ENCODE data around the gene TYSND1.

TYSND1 gene

GRCh38 chr10:70146489-70147258, at the start of gene TYSND1:
TSS of gene TYSND1 (minus strand) at chr10:70146700. CDS start at chr10:70146586, 114 bp downstream.
- peak within 1 kb of the TSS; percentile 77 to 95 for H3K9ac ChIP-seq (ENCODE audit: low read depth in 1 of 2, low read length in 2 of 2)
- H3K36me3 ChIP-seq (ENCODE audit: control insufficient read depth in 1 of 2, insufficient read depth in 2 of 2, low read length in 2 of 2): peaks cover 9 to 27% of the 10 kb centered on the region in 2 donors
- peaks cover 23 to 25% of the 10 kb centered on the region in 2 donors for H3K4me1 ChIP-seq (ENCODE audit: control insufficient read depth in 1 of 2, insufficient read depth in 2 of 2, low read length in 2 of 2)
- H3K9me3 ChIP-seq (ENCODE audit: control insufficient read depth in 1 of 2, low read length in 2 of 2): no peaks in the 10 kb centered on the region
- H3K4me3 ChIP-seq (ENCODE audit: low read depth in 1 of 2, low read length in 2 of 2): peak within 1 kb of the TSS; percentile 80 to 82
- H3K27ac ChIP-seq (ENCODE audit: low read depth, low read length): peak within 1 kb of the TSS; percentile 87
- no peaks in the 10 kb centered on the region for H3K27me3 ChIP-seq (ENCODE audit: control insufficient read depth in 1 of 2, insufficient read depth in 2 of 2, low read length in 2 of 2)

DNA sequence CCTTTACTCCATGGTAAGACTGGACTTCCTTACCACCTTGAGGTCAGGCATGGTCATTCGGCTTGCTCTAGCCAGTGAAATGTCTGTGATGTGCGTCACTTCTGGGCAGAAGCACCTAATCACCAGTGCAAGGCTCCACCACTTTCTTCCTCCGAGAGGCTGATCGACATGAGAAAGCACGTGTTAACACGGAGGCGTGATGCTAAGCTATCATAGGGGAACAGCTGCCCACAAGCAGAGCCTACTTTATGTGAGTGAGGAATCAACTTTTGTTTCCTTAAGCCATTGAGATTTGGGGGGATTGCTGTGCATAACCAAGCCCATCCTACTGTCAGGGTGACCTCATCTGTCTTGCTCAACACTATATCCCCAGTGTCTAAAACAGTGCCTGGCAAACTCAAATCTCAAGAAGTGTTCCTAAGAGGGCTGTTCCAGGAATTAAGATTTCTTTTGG, 46.9 kb upstream of the TYSND1 start:
- Histone ChIP-seq H3K9me3 (ENCODE audit: control insufficient read depth in 1 of 2, low read length in 2 of 2) (no peaks in the 10 kb centered on the region), H3K36me3 (ENCODE audit: control insufficient read depth in 1 of 2, insufficient read depth in 2 of 2, low read length in 2 of 2) (peaks cover 0 to 1% of the 10 kb centered on the region in 2 donors), H3K27me3 (ENCODE audit: control insufficient read depth in 1 of 2, insufficient read depth in 2 of 2, low read length in 2 of 2) (no peaks in the 10 kb centered on the region), H3K9ac (ENCODE audit: low read depth in 1 of 2, low read length in 2 of 2) (no peak overlapping the region), H3K27ac (ENCODE audit: low read depth, low read length) (no peak overlapping the region), H3K4me1 (ENCODE audit: control insufficient read depth in 1 of 2, insufficient read depth in 2 of 2, low read length in 2 of 2) (no peaks in the 10 kb centered on the region), H3K4me3 (ENCODE audit: low read depth in 1 of 2, low read length in 2 of 2) (no peak overlapping the region)

GRCh38 chr10:70192326-70192968, 45.9 kb upstream of the TYSND1 start:
- no peaks in the 10 kb centered on the region for H3K9me3 ChIP-seq (ENCODE audit: control insufficient read depth in 1 of 2, low read length in 2 of 2)
- no peaks in the 10 kb centered on the region for H3K27me3 ChIP-seq (ENCODE audit: control insufficient read depth in 1 of 2, insufficient read depth in 2 of 2, low read length in 2 of 2)
- no peak overlapping the region for H3K4me3 ChIP-seq (ENCODE audit: low read depth in 1 of 2, low read length in 2 of 2)
- H3K9ac ChIP-seq (ENCODE audit: low read depth in 1 of 2, low read length in 2 of 2): no peak overlapping the region
- no peaks in the 10 kb centered on the region for H3K4me1 ChIP-seq (ENCODE audit: control insufficient read depth in 1 of 2, insufficient read depth in 2 of 2, low read length in 2 of 2)
- H3K27ac ChIP-seq (ENCODE audit: low read depth, low read length): no peak overlapping the region
- no peaks in the 10 kb centered on the region for H3K36me3 ChIP-seq (ENCODE audit: control insufficient read depth in 1 of 2, insufficient read depth in 2 of 2, low read length in 2 of 2)

DNA sequence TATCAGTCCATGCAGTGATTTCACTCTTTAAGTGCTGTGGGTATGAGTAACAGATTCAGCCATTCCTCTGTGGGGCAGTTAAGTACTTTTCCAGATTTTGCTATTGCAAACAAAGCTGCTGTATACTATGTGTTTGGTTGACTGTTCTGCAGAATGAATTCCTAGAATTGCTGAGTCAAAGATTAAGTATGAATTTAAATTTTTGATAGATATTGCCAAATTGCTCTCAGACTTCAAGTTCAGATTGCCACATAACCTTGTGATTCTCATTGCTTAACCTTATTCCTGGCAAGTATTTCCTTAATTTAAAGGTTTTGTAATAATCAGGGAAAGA, 45.4 kb upstream of the TYSND1 start:
- H3K4me3 ChIP-seq (ENCODE audit: low read depth in 1 of 2, low read length in 2 of 2): no peak overlapping the region
- H3K27ac ChIP-seq (ENCODE audit: low read depth, low read length): no peak overlapping the region
- H3K9me3 ChIP-seq (ENCODE audit: control insufficient read depth in 1 of 2, low read length in 2 of 2): no peaks in the 10 kb centered on the region
- no peaks in the 10 kb centered on the region for H3K27me3 ChIP-seq (ENCODE audit: control insufficient read depth in 1 of 2, insufficient read depth in 2 of 2, low read length in 2 of 2)
- H3K9ac ChIP-seq (ENCODE audit: low read depth in 1 of 2, low read length in 2 of 2): no peak overlapping the region
- no peaks in the 10 kb centered on the region for H3K4me1 ChIP-seq (ENCODE audit: control insufficient read depth in 1 of 2, insufficient read depth in 2 of 2, low read length in 2 of 2)
- H3K36me3 ChIP-seq (ENCODE audit: control insufficient read depth in 1 of 2, insufficient read depth in 2 of 2, low read length in 2 of 2): no peaks in the 10 kb centered on the region

DNA sequence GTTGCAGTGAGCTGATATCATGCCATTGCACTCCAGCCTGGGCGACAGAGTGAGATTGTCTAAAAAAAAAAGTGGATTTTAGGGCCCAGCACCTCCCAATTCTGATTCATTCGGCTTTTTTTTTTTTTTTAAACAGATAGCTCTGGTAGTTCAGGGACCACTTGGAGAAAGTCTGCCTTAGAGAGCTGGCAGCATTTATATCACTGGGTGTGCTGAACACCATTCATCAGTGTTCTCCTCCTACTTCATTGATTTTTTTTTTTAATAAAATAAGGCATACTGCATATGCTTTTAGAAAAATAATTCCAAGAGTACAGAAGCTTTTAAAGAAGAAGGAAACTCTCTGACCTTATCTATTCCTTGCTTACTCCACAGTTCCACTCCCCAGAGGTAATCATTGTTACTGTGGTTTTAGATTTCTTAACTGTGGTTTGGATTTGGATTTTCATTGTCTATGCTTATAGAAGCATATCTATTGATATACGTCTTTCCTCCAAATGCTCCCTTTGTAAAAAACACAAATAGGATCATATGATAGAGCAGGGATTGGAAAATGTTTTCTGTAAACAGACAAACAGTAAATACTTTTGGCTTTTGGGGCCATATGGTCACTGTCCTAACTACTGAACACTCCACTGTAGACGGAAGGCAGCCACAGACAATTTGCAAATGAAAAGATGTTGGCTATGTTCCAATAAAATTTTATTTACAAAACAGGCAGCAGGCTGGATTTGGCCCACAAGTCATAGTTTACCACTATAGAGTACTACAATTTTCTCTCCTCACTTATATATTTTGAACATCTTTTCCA, 44.9 kb upstream of the TYSND1 start:
- Histone ChIP-seq H3K27ac (ENCODE audit: low read depth, low read length) (no peak overlapping the region), H3K9me3 (ENCODE audit: control insufficient read depth in 1 of 2, low read length in 2 of 2) (no peaks in the 10 kb centered on the region), H3K4me1 (ENCODE audit: control insufficient read depth in 1 of 2, insufficient read depth in 2 of 2, low read length in 2 of 2) (peaks cover 0 to 1% of the 10 kb centered on the region in 2 donors), H3K27me3 (ENCODE audit: control insufficient read depth in 1 of 2, insufficient read depth in 2 of 2, low read length in 2 of 2) (no peaks in the 10 kb centered on the region), H3K36me3 (ENCODE audit: control insufficient read depth in 1 of 2, insufficient read depth in 2 of 2, low read length in 2 of 2) (no peaks in the 10 kb centered on the region), H3K4me3 (ENCODE audit: low read depth in 1 of 2, low read length in 2 of 2) (no peak overlapping the region), H3K9ac (ENCODE audit: low read depth in 1 of 2, low read length in 2 of 2) (no peak overlapping the region)

- H3K36me3 ChIP-seq (ENCODE audit: control insufficient read depth in 1 of 2, insufficient read depth in 2 of 2, low read length in 2 of 2): no peaks in the 10 kb centered on the region
- H3K9ac ChIP-seq (ENCODE audit: low read depth in 1 of 2, low read length in 2 of 2): no peak overlapping the region
- no peaks in the 10 kb centered on the region for H3K27me3 ChIP-seq (ENCODE audit: control insufficient read depth in 1 of 2, insufficient read depth in 2 of 2, low read length in 2 of 2)
- no peaks in the 10 kb centered on the region for H3K9me3 ChIP-seq (ENCODE audit: control insufficient read depth in 1 of 2, low read length in 2 of 2)
- H3K4me3 ChIP-seq (ENCODE audit: low read depth in 1 of 2, low read length in 2 of 2): no peak overlapping the region
- peaks cover 4 to 5% of the 10 kb centered on the region in 2 donors for H3K4me1 ChIP-seq (ENCODE audit: control insufficient read depth in 1 of 2, insufficient read depth in 2 of 2, low read length in 2 of 2)
- no peak overlapping the region for H3K27ac ChIP-seq (ENCODE audit: low read depth, low read length)
Observed at GRCh38 chr10:70190581-70190980, 44.1 kb upstream of the TYSND1 start.

- no peaks in the 10 kb centered on the region for H3K27me3 ChIP-seq (ENCODE audit: control insufficient read depth in 1 of 2, insufficient read depth in 2 of 2, low read length in 2 of 2)
- H3K27ac ChIP-seq (ENCODE audit: low read depth, low read length): no peak overlapping the region
- H3K36me3 ChIP-seq (ENCODE audit: control insufficient read depth in 1 of 2, insufficient read depth in 2 of 2, low read length in 2 of 2): no peaks in the 10 kb centered on the region
- H3K9me3 ChIP-seq (ENCODE audit: control insufficient read depth in 1 of 2, low read length in 2 of 2): no peaks in the 10 kb centered on the region
- no peak overlapping the region for H3K4me3 ChIP-seq (ENCODE audit: low read depth in 1 of 2, low read length in 2 of 2)
- H3K4me1 ChIP-seq (ENCODE audit: control insufficient read depth in 1 of 2, insufficient read depth in 2 of 2, low read length in 2 of 2): peaks cover 4 to 5% of the 10 kb centered on the region in 2 donors
- no peak overlapping the region for H3K9ac ChIP-seq (ENCODE audit: low read depth in 1 of 2, low read length in 2 of 2)
Observed at GRCh38 chr10:70190102-70190501, 43.6 kb upstream of the TYSND1 start.

DNA sequence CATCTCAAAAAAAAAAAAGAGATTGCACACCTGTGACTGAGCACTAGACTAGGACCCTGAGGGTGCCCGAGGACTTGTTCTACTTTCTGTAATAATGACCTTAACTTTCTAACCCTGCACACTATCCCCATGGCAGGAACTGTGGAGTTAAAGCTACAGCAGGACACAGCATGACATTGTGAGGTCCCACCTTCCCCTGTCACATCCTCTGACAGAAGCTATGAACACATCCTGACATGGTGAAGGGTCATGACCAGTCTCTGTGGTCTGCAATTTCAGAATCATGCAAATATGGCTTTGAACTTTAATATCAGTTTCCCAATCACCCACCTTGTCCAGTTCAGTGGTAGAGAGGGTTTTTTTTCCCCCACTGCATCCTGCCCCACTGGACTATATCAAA, 42.3 kb upstream of the TYSND1 start:
- Histone ChIP-seq H3K36me3 (ENCODE audit: control insufficient read depth in 1 of 2, insufficient read depth in 2 of 2, low read length in 2 of 2) (no peaks in the 10 kb centered on the region), H3K27me3 (ENCODE audit: control insufficient read depth in 1 of 2, insufficient read depth in 2 of 2, low read length in 2 of 2) (no peaks in the 10 kb centered on the region), H3K4me3 (ENCODE audit: low read depth in 1 of 2, low read length in 2 of 2) (no peak overlapping the region), H3K9ac (ENCODE audit: low read depth in 1 of 2, low read length in 2 of 2) (no peak overlapping the region), H3K9me3 (ENCODE audit: control insufficient read depth in 1 of 2, low read length in 2 of 2) (no peaks in the 10 kb centered on the region), H3K4me1 (ENCODE audit: control insufficient read depth in 1 of 2, insufficient read depth in 2 of 2, low read length in 2 of 2) (peaks cover 4 to 5% of the 10 kb centered on the region in 2 donors), H3K27ac (ENCODE audit: low read depth, low read length) (no peak overlapping the region)

- no peak overlapping the region for H3K27ac ChIP-seq (ENCODE audit: low read depth, low read length)
- H3K4me1 ChIP-seq (ENCODE audit: control insufficient read depth in 1 of 2, insufficient read depth in 2 of 2, low read length in 2 of 2): peaks cover 4 to 5% of the 10 kb centered on the region in 2 donors
- H3K9me3 ChIP-seq (ENCODE audit: control insufficient read depth in 1 of 2, low read length in 2 of 2): no peaks in the 10 kb centered on the region
- no peak overlapping the region for H3K4me3 ChIP-seq (ENCODE audit: low read depth in 1 of 2, low read length in 2 of 2)
- H3K27me3 ChIP-seq (ENCODE audit: control insufficient read depth in 1 of 2, insufficient read depth in 2 of 2, low read length in 2 of 2): no peaks in the 10 kb centered on the region
- H3K9ac ChIP-seq (ENCODE audit: low read depth in 1 of 2, low read length in 2 of 2): no peak overlapping the region
- H3K36me3 ChIP-seq (ENCODE audit: control insufficient read depth in 1 of 2, insufficient read depth in 2 of 2, low read length in 2 of 2): no peaks in the 10 kb centered on the region
Observed at GRCh38 chr10:70186571-70186970, 40.1 kb upstream of the TYSND1 start.

DNA sequence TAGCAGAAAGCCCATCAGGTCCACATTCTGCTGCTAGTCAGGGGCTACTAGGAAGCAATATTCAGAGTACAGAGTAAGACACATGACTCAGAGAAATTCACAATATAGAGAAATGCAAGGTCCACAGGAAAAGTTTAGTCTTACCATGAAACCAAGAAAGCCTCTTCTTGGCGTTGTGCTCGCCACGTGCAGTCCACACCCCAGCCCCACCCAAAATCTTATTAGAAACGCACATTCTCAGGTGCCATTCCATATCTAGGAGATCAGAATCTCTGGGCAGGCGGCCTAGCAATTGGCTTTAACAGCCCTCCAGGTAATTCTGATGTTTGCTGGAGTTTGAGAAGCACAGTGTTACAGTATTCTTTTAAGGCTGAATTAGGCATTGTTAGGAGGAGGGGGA, 39.6 kb upstream of the TYSND1 start:
- Histone ChIP-seq H3K4me1 (ENCODE audit: control insufficient read depth in 1 of 2, insufficient read depth in 2 of 2, low read length in 2 of 2) (peaks cover 4 to 5% of the 10 kb centered on the region in 2 donors), H3K9me3 (ENCODE audit: control insufficient read depth in 1 of 2, low read length in 2 of 2) (no peaks in the 10 kb centered on the region), H3K27ac (ENCODE audit: low read depth, low read length) (no peak overlapping the region), H3K4me3 (ENCODE audit: low read depth in 1 of 2, low read length in 2 of 2) (no peak overlapping the region), H3K27me3 (ENCODE audit: control insufficient read depth in 1 of 2, insufficient read depth in 2 of 2, low read length in 2 of 2) (no peaks in the 10 kb centered on the region), H3K36me3 (ENCODE audit: control insufficient read depth in 1 of 2, insufficient read depth in 2 of 2, low read length in 2 of 2) (no peaks in the 10 kb centered on the region), H3K9ac (ENCODE audit: low read depth in 1 of 2, low read length in 2 of 2) (no peak overlapping the region)
